C4-2B (cell line): ENCODE measurements around the gene HBP1.

Experiments used
- ZFX ChIP-seq: fragments of 450-650 bp; IDR thresholded peaks from 2 replicates; pipeline ENCODE4 v1.6.1; 2017
- TF ChIP-seq, protein P1 (sequence below): fragments of 450-650 bp; conservative IDR thresholded peaks from 2 replicates; pipeline ENCODE4 v1.5.1; 2017; ENCODE audit warnings: mild to moderate bottlenecking

DNA sequence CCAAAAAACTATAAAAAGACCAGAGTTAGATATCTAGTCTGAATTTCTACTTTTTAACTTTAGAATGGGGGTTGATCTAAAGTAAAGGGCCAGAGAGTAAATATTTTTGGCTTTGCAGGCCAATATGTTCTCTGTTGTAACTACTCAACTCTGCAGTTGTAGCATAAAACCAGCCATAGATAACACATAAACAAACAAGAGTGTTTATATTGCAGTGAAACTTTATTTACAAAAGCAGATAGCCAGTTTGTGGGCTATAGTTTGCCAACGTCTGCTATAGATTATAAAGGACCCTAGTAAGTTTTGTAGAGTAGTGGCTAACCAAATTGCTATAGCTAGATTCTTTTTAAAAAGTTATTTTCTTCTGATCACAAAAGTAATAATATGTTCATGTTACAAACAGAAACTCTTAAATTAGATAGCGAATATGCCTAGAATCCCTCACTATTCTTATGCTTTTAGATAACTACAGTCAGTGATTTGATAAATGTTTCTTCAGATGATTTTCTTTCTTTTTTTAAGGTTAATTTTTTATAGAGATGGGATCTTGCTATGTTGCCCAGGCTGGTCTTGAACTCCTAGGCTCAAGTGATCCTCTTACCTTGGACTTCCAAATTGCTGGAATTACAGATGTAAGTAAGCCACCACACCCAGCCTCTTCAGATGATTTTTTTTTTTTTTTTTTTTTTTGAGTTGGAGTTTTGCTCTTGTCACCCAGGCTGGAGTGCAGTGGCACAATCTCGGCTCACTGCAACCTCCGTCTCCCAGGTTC, 23.6 kb upstream of the HBP1 start:
- TF ChIP-seq, protein P1, sequence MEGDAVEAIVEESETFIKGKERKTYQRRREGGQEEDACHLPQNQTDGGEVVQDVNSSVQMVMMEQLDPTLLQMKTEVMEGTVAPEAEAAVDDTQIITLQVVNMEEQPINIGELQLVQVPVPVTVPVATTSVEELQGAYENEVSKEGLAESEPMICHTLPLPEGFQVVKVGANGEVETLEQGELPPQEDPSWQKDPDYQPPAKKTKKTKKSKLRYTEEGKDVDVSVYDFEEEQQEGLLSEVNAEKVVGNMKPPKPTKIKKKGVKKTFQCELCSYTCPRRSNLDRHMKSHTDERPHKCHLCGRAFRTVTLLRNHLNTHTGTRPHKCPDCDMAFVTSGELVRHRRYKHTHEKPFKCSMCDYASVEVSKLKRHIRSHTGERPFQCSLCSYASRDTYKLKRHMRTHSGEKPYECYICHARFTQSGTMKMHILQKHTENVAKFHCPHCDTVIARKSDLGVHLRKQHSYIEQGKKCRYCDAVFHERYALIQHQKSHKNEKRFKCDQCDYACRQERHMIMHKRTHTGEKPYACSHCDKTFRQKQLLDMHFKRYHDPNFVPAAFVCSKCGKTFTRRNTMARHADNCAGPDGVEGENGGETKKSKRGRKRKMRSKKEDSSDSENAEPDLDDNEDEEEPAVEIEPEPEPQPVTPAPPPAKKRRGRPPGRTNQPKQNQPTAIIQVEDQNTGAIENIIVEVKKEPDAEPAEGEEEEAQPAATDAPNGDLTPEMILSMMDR, result no peak
- no peak for TF ChIP-seq ZFX
